NCI-H146 (cell line): ENCODE measurements around the gene PRR20G.
"Not testable (repeated sequence)": the region's sequence is repeated elsewhere in the genome, so short reads cannot be mapped to it uniquely, and the experiment has no call there.

Experiments used
- DNase-seq: peaks from one replicate; lab custom pipeline; 2025; lab: John Stamatoyannopoulos, UW

The PRR20G gene

GRCh38 chr3:127299276-127299675 is 11.4 kb upstream of the PRR20G start:
- no peak for DNase-seq

- no peak for DNase-seq
Measured at GRCh38 chr3:127296959-127297358, 9.1 kb upstream of the PRR20G start.

GRCh38 chr3:127296166-127296565 is 8.3 kb upstream of the PRR20G start:
- DNase-seq, result no peak

GRCh38 chr3:127293650-127294049 is 5.8 kb upstream of the PRR20G start:
- DNase-seq, result not testable (repeated sequence)

GRCh38 chr3:127291611-127292010 is 3.8 kb upstream of the PRR20G start:
- no peak for DNase-seq

- DNase-seq, result no peak
Measured at GRCh38 chr3:127291114-127291513, 3.3 kb upstream of the PRR20G start.

- DNase-seq, result no peak
Measured at GRCh38 chr3:127289706-127290575, 2.1 kb upstream of the PRR20G start.

- DNase-seq, result peak; percentile 30
Measured at GRCh38 chr3:127288921-127289705, 1.3 kb upstream of the PRR20G start.

- no peak for DNase-seq
Measured at GRCh38 chr3:127288343-127288742, 497 bp upstream of the PRR20G start.

- no peak for DNase-seq
Measured at GRCh38 chr3:127286571-127287140, 1.2 kb downstream of the PRR20G start.

GRCh38 chr3:127284258-127284657 is 3.6 kb downstream of the PRR20G start:
- DNase-seq, result no peak

- no peak for DNase-seq
Measured at GRCh38 chr3:127277561-127277960, 10.3 kb downstream of the PRR20G start.

- no peak for DNase-seq
Measured at GRCh38 chr3:127276995-127277394, 10.9 kb downstream of the PRR20G start.

- no peak for DNase-seq
Measured at GRCh38 chr3:127276396-127276795, 11.4 kb downstream of the PRR20G start.

GRCh38 chr3:127275287-127275781 is 12.5 kb downstream of the PRR20G start:
- no peak for DNase-seq

GRCh38 chr3:127274200-127274760 is 13.6 kb downstream of the PRR20G start:
- no peak for DNase-seq

- no peak for DNase-seq
Measured at GRCh38 chr3:127273206-127273605, 14.6 kb downstream of the PRR20G start.

GRCh38 chr3:127266186-127266585 is 21.7 kb downstream of the PRR20G start:
- DNase-seq, result no peak

GRCh38 chr3:127265581-127265981 is 22.3 kb downstream of the PRR20G start:
- no peak for DNase-seq

GRCh38 chr3:127264794-127265514 is 22.9 kb downstream of the PRR20G start:
- no peak for DNase-seq

GRCh38 chr3:127264292-127264691 is 23.6 kb downstream of the PRR20G start:
- no peak for DNase-seq
